CD14-positive monocyte (primary cell): Measurements from ENCODE around the gene NID1. TPM values are rescaled to one million over a fixed set of nuclear protein-coding genes. Genes with fewer than 3 reads are reported as not detected.
A peak's percentile ranks its signal among the peaks of the same experiment; 100 is the strongest.

Experiments used
- DNase-seq, 3 donors: peaks; one replicate each; pipeline ENCODE4 v3.0.0-alpha.2; 2011 to 2022
- H2AFZ ChIP-seq: 2 replicates; pipeline ENCODE4 v1.6.0; 2012; ENCODE audit warnings: mild to moderate bottlenecking, low read depth, low read length, inconsistent platforms; ENCODE audit not compliant: insufficient read depth, poor library complexity, severe bottlenecking
- H3K27ac ChIP-seq, 2 donors: 1 replicate in 1 of 2; 2 replicates in 1 of 2; pipeline ENCODE4 v1.5.1; 2012 to 2013; ENCODE audit warnings: low read length in 2 of 2, control low read depth in 1 of 2, inconsistent platforms in 1 of 2, low read depth in 1 of 2, mild to moderate bottlenecking in 1 of 2
- H3K27me3 ChIP-seq, 2 donors: one replicate each; pipeline versions ENCODE4 v1.6.0 to v1.6.1; 2011 to 2013; ENCODE audit warnings: low read length in 2 of 2; ENCODE audit not compliant: control insufficient read depth in 2 of 2, insufficient read depth in 2 of 2
- H3K36me3 ChIP-seq, 2 donors: replicated peaks in 1 of 2; 1 replicate in 1 of 2; 2 replicates in 1 of 2; pipeline versions ENCODE4 v1.5.1 to v1.6.1; 2012 to 2013; ENCODE audit warnings: low read length in 2 of 2, control low read depth in 1 of 2, inconsistent platforms in 1 of 2, mild to moderate bottlenecking in 1 of 2; ENCODE audit not compliant: insufficient read depth in 2 of 2, control insufficient read depth in 1 of 2
- H3K4me1 ChIP-seq, 2 donors: 1 replicate in 1 of 2; 2 replicates in 1 of 2; pipeline versions ENCODE4 v1.5.1 to v1.6.1; 2012 to 2013; ENCODE audit warnings: low read length in 2 of 2, control low read depth in 1 of 2, inconsistent platforms in 1 of 2, mild to moderate bottlenecking in 1 of 2, moderate library complexity in 1 of 2; ENCODE audit not compliant: insufficient read depth in 2 of 2, control insufficient read depth in 1 of 2
- H3K4me2 ChIP-seq: replicated peaks from 2 replicates; pipeline ENCODE3; 2012; ENCODE audit warnings: low read length, moderate library complexity, mild to moderate bottlenecking; ENCODE audit not compliant: poor library complexity, severe bottlenecking; ENCODE audit errors: extremely low read depth
- H3K4me3 ChIP-seq, 3 experiments: fragments of 200-600 bp in 1 of 3; sonication (generic) in 1 of 3; replicated peaks in 1 of 3; 1 replicate in 2 of 3; 2 replicates in 1 of 3; pipeline ENCODE4 v1.5.1; 2011 to 2013; ENCODE audit warnings: low read length in 3 of 3, mild to moderate bottlenecking in 3 of 3, control low read depth in 2 of 3, low read depth in 2 of 3, inconsistent platforms in 1 of 3, moderate library complexity in 1 of 3
- H3K79me2 ChIP-seq: 2 replicates; pipeline ENCODE4 v1.6.0; 2012; ENCODE audit warnings: mild to moderate bottlenecking, control low read depth, inconsistent platforms, low read length, moderate library complexity; ENCODE audit not compliant: insufficient read depth
- H3K9ac ChIP-seq: 2 replicates; pipeline ENCODE4 v1.6.0; 2017; ENCODE audit warnings: low read length, mild to moderate bottlenecking; ENCODE audit not compliant: insufficient read depth, poor library complexity, severe bottlenecking
- H3K9me3 ChIP-seq, 2 donors: replicated peaks in 1 of 2; 1 replicate in 1 of 2; 2 replicates in 1 of 2; pipeline versions ENCODE4 v1.5.1 to v1.6.1; 2012 to 2013; ENCODE audit warnings: low read length in 2 of 2, control low read depth in 1 of 2; ENCODE audit not compliant: control insufficient read depth in 1 of 2, insufficient read depth in 1 of 2
- H4K20me1 ChIP-seq: 2 replicates; pipeline ENCODE4 v1.6.0; 2012; ENCODE audit warnings: mild to moderate bottlenecking, low read length, control low read depth, moderate library complexity; ENCODE audit not compliant: insufficient read depth
- H3K27ac Mint-ChIP-seq, 7 donors: one replicate each; pipeline ENCODE4 v1.8.0; 2020; ENCODE audit warnings: mild to moderate bottlenecking in 7 of 7, mixed read lengths in 7 of 7, moderate library complexity in 6 of 7, inconsistent platforms in 2 of 7
- H3K27me3 Mint-ChIP-seq, 3 donors: one replicate each; pipeline ENCODE4 v1.8.0; 2021 to 2022; ENCODE audit warnings: low read depth in 3 of 3, mild to moderate bottlenecking in 3 of 3, mixed read lengths in 3 of 3, moderate library complexity in 3 of 3, inconsistent platforms in 1 of 3
- H3K36me3 Mint-ChIP-seq, 2 donors: one replicate each; pipeline ENCODE4 v1.8.0; 2020; ENCODE audit warnings: mixed read lengths in 2 of 2, inconsistent platforms in 1 of 2, mild to moderate bottlenecking in 1 of 2
- H3K4me1 Mint-ChIP-seq: one replicate; pipeline ENCODE4 v1.8.0; 2020; ENCODE audit warnings: mild to moderate bottlenecking, mixed read lengths
- H3K4me3 Mint-ChIP-seq, 2 donors: one replicate each; pipeline ENCODE4 v1.8.0; 2020; ENCODE audit warnings: mild to moderate bottlenecking in 2 of 2, mixed read lengths in 2 of 2, moderate library complexity in 1 of 2
- H3K9me3 Mint-ChIP-seq, 7 donors: one replicate each; pipeline ENCODE4 v1.8.0; 2020 to 2022; ENCODE audit warnings: mixed read lengths in 7 of 7, mild to moderate bottlenecking in 6 of 7, moderate library complexity in 6 of 7, inconsistent platforms in 2 of 7
- CTCF ChIP-seq: fragments of 200-600 bp; IDR thresholded peaks from one replicate; pipeline ENCODE4 v1.8.0; 2022; ENCODE audit warnings: antibody characterized with exemption, mild to moderate bottlenecking
- WGBS: methylation state at CpG from one replicate; pipeline ENCODE4 v1.1.5; 2013; ENCODE audit warnings: missing lambda C conversion rate; ENCODE audit not compliant: insufficient coverage; 5-methylcytosine and 5-hydroxymethylcytosine counted together
- intact Hi-C, 2 donors: fragments of 100-400 bp; cut with micrococcal nuclease; formaldehyde crosslinking; loops; one replicate each; pipeline versions ENCODE4 v1.15.0 to v1.15.1; 2023
- polyA plus RNA-seq, 3 donors: library from polyadenylated mRNA; depleted of rRNA in 1 of 3; unstranded in 2 of 3; stranded (reverse) in 1 of 3; fragments of 300-500 nt in 2 of 3; fragments of >200 nt in 1 of 3; fragmentation: Illumina TruSeq in 2 of 3; gene quantifications; 1 replicate in 2 of 3; 2 replicates in 1 of 3; pipeline ENCODE4 v1.2.3, GENCODE V29; 2012 to 2021

NID1 gene
- polyA plus RNA-seq, 3 donors = 6.8 to 19.7 (median 14.4) TPM

- Mint-ChIP-seq H3K27me3 (no peaks in the 10 kb centered on the region), H3K4me3 (no peak overlapping the region), H3K9me3 (peaks cover 0 to 3% (median 0%) of the 10 kb centered on the region in 7 donors), H3K4me1 (peaks cover 73% of the 10 kb centered on the region), H3K36me3 (peaks cover 0 to 2% of the 10 kb centered on the region in 2 donors), H3K27ac (peak overlapping the region in 2 of 7 donors; percentile 50 to 80)
- H3K4me1 ChIP-seq = peaks cover 60 to 66% of the 10 kb centered on the region in 2 donors
- 94% methylated on average over 2 of the region's 4 CpGs for WGBS
- intact Hi-C loops = no loop called here
- no peak overlapping the region for H3K4me2 ChIP-seq
- DNase-seq = no peak
- TF ChIP-seq CTCF = no peak
- no peaks in the 10 kb centered on the region for H3K36me3 ChIP-seq
- no peaks in the 10 kb centered on the region for H3K9me3 ChIP-seq
- H3K79me2 ChIP-seq = peaks cover 7% of the 10 kb centered on the region
- H3K27ac ChIP-seq = no peak overlapping the region
- no peaks in the 10 kb centered on the region for H3K27me3 ChIP-seq
- H4K20me1 ChIP-seq = no peaks in the 10 kb centered on the region
- H2AFZ ChIP-seq = no peak overlapping the region
- no peak overlapping the region for H3K4me3 ChIP-seq
- no peak overlapping the region for H3K9ac ChIP-seq
Measured at GRCh38 chr1:235960809-235961208, 104.1 kb downstream of the NID1 start.

GRCh38 chr1:235958021-235958420 is 106.9 kb downstream of the NID1 start:
- H3K79me2 ChIP-seq = peaks cover 20% of the 10 kb centered on the region
- TF ChIP-seq CTCF = no peak
- H3K27ac ChIP-seq = no peak overlapping the region
- intact Hi-C loops = no loop called here
- peak overlapping the region in 3 of 7 donors; percentile 32 to 80 (median 44) for H3K27ac Mint-ChIP-seq
- peaks cover 96% of the 10 kb centered on the region for H3K4me1 Mint-ChIP-seq
- 91% methylated on average over 7 of the region's 12 CpGs for WGBS
- no peaks in the 10 kb centered on the region for H3K9me3 ChIP-seq
- peaks cover 0 to 5% of the 10 kb centered on the region in 2 donors for H3K36me3 Mint-ChIP-seq
- H3K4me3 ChIP-seq = no peak overlapping the region
- no peaks in the 10 kb centered on the region for H3K36me3 ChIP-seq
- H2AFZ ChIP-seq = no peak overlapping the region
- H3K9me3 Mint-ChIP-seq = no peaks in the 10 kb centered on the region
- H3K4me1 ChIP-seq = peaks cover 88 to 94% of the 10 kb centered on the region in 2 donors
- peaks cover 0 to 2% (median 0%) of the 10 kb centered on the region in 3 donors for H3K27me3 Mint-ChIP-seq
- H4K20me1 ChIP-seq = no peaks in the 10 kb centered on the region
- H3K4me3 Mint-ChIP-seq = peak overlapping the region in 1 of 2 donors; percentile 48
- no peaks in the 10 kb centered on the region for H3K27me3 ChIP-seq
- H3K4me2 ChIP-seq = no peak overlapping the region
- no peak overlapping the region for H3K9ac ChIP-seq
- DNase-seq = no peak
